Measurements from ENCODE around the gene UTP4.

DNA sequence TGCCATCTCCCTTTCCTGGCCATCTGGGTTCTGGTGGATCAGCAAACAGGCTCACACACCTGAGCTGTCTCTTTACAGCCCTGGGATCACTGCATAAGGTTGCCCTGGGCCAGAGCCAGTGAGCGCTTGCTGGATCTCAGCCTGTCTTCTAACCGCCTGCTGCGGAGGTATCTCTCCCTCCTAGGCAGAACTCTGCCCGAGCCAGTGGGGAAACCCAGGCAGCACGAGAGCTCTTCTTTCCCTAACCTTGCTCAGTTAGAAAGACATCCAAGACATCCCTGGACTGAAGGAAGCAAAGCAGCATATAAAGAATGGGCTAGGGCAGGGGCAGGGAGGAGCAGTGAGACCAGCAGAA lies 20.6 kb upstream of the UTP4 start:
- TF ChIP-seq, protein P1, sequence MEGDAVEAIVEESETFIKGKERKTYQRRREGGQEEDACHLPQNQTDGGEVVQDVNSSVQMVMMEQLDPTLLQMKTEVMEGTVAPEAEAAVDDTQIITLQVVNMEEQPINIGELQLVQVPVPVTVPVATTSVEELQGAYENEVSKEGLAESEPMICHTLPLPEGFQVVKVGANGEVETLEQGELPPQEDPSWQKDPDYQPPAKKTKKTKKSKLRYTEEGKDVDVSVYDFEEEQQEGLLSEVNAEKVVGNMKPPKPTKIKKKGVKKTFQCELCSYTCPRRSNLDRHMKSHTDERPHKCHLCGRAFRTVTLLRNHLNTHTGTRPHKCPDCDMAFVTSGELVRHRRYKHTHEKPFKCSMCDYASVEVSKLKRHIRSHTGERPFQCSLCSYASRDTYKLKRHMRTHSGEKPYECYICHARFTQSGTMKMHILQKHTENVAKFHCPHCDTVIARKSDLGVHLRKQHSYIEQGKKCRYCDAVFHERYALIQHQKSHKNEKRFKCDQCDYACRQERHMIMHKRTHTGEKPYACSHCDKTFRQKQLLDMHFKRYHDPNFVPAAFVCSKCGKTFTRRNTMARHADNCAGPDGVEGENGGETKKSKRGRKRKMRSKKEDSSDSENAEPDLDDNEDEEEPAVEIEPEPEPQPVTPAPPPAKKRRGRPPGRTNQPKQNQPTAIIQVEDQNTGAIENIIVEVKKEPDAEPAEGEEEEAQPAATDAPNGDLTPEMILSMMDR (IDR thresholded peaks at IDR 0.05; ENCODE audit: low read depth, low read length, poor library complexity, severe bottlenecking): no peak
- TF ChIP-seq EZH2phosphoT487 (IDR thresholded peaks at IDR 0.05; ENCODE audit: borderline replicate concordance, low read length): no peak
